ENCODE results near the gene DNAL1. TPM values are rescaled to one million over a fixed set of nuclear protein-coding genes. Genes with fewer than 3 reads are reported as not detected.

The DNAL1 gene
- total and polyA plus RNA-seq, 7 experiments from 2014 or later = 3.6 to 8.4 (median 5.3) TPM

GRCh38 chr14:73739899-73740617 lies 95.3 kb downstream of the DNAL1 start:
- H3K27me3 Mint-ChIP-seq = no peaks in the 10 kb centered on the region
- ChIA-PET CTCF (interaction anchor here (1.1 to 6.9 kb wide), 4 partner anchors 11 to 81 kb away, joined by 4 to 56 read pairs (median 21); a partner anchor contains a TSS), POLR2A (interaction anchor here (0.9 to 12.6 kb wide), 7 partner anchors 9 to 112 kb away, joined by 3 to 267 read pairs (median 4); partner anchors contain the start of genes PNMA1 and PTGR2)
- H3K36me3 ChIP-seq (ENCODE audit: control insufficient read depth in 2 of 3, insufficient read depth in 3 of 3, low read length in 3 of 3) = peaks cover under 1 to 43% (median 10%) of the 10 kb centered on the region in 3 experiments
- H3K9me3 ChIP-seq (ENCODE audit: control insufficient read depth in 2 of 3, low read length in 3 of 3) = no peaks in the 10 kb centered on the region
- DNase-seq = no peak
- peaks cover 39 to 59% (median 54%) of the 10 kb centered on the region in 7 donors for H3K4me1 Mint-ChIP-seq
- intact Hi-C loops (cut with micrococcal nuclease) = loop anchor here in 1 of 2 donors (5.0 kb wide), 1 partner anchor 87 kb away; no protein-coding TSS in a partner anchor
- H3K4me1 ChIP-seq (ENCODE audit: control insufficient read depth in 2 of 2, insufficient read depth in 2 of 2, low read length in 2 of 2) = peaks cover 52 to 55% of the 10 kb centered on the region in 2 donors
- H3K36me3 Mint-ChIP-seq = peaks cover 0 to 17% (median 8%) of the 10 kb centered on the region in 5 donors
- H3K9me3 Mint-ChIP-seq = no peaks in the 10 kb centered on the region
- H3K27ac Mint-ChIP-seq = peak overlapping the region; percentile 55 to 99 (median 93)
- no peak overlapping the region for H3K4me3 ChIP-seq (ENCODE audit: low read length)
- no peak for ATAC-seq
- H3K4me3 Mint-ChIP-seq = peak overlapping the region in 6 of 10 donors; percentile 9 to 95 (median 86)
- peak overlapping the region; percentile 72 for H3K27ac ChIP-seq (ENCODE audit: low read depth, low read length)
- no peaks in the 10 kb centered on the region for H3K27me3 ChIP-seq (ENCODE audit: control insufficient read depth in 2 of 2, insufficient read depth in 2 of 2, low read length in 2 of 2)

GRCh38 chr14:73740618-73741326 lies 96.0 kb downstream of the DNAL1 start:
- intact Hi-C loops (cut with micrococcal nuclease) = loop anchor here (1.0 to 5.0 kb wide), 4 partner anchors 12 to 87 kb away; a partner anchor contains a TSS
- ChIA-PET CTCF (interaction anchor here (0.7 to 6.9 kb wide), 7 partner anchors 9 to 233 kb away, joined by 3 to 56 read pairs (median 5); a partner anchor contains a TSS), POLR2A (interaction anchor here (0.7 to 12.6 kb wide), 12 partner anchors 9 to 250 kb away, joined by 3 to 267 read pairs (median 4); partner anchors contain the start of genes PNMA1, PTGR2 and RIOX1)
- peaks cover 43 to 67% (median 61%) of the 10 kb centered on the region in 7 donors for H3K4me1 Mint-ChIP-seq
- peak overlapping the region; percentile 77 to 99 (median 93) for H3K27ac Mint-ChIP-seq
- H3K27me3 Mint-ChIP-seq = no peaks in the 10 kb centered on the region
- peaks cover 0 to 13% (median 8%) of the 10 kb centered on the region in 5 donors for H3K36me3 Mint-ChIP-seq
- H3K36me3 ChIP-seq (ENCODE audit: control insufficient read depth in 2 of 3, insufficient read depth in 3 of 3, low read length in 3 of 3) = peaks cover 0 to 38% (median 10%) of the 10 kb centered on the region in 3 experiments
- peak overlapping the region; percentile 52 for H3K4me3 ChIP-seq (ENCODE audit: low read length)
- H3K4me1 ChIP-seq (ENCODE audit: control insufficient read depth in 2 of 2, insufficient read depth in 2 of 2, low read length in 2 of 2) = peaks cover 59 to 62% of the 10 kb centered on the region in 2 donors
- no peaks in the 10 kb centered on the region for H3K9me3 Mint-ChIP-seq
- ATAC-seq (no peak), DNase-seq (no peak)
- no peaks in the 10 kb centered on the region for H3K9me3 ChIP-seq (ENCODE audit: control insufficient read depth in 2 of 3, low read length in 3 of 3)
- no peaks in the 10 kb centered on the region for H3K27me3 ChIP-seq (ENCODE audit: control insufficient read depth in 2 of 2, insufficient read depth in 2 of 2, low read length in 2 of 2)
- peak overlapping the region; percentile 66 to 95 (median 88) for H3K4me3 Mint-ChIP-seq
- peak overlapping the region; percentile 72 for H3K27ac ChIP-seq (ENCODE audit: low read depth, low read length)

GRCh38 chr14:73741386-73741875 lies 96.6 kb downstream of the DNAL1 start:
- no peaks in the 10 kb centered on the region for H3K27me3 ChIP-seq (ENCODE audit: control insufficient read depth in 2 of 2, insufficient read depth in 2 of 2, low read length in 2 of 2)
- peak in 7 of 9 donors; percentile 54 to 75 (median 57) for DNase-seq
- intact Hi-C loops (cut with micrococcal nuclease) = loop anchor here (1.0 to 5.0 kb wide), 4 partner anchors 13 to 86 kb away; a partner anchor contains a TSS
- H3K4me1 ChIP-seq (ENCODE audit: control insufficient read depth in 2 of 2, insufficient read depth in 2 of 2, low read length in 2 of 2) = peaks cover 65 to 69% of the 10 kb centered on the region in 2 donors
- ATAC-seq = peak; percentile 78
- H3K36me3 ChIP-seq (ENCODE audit: control insufficient read depth in 2 of 3, insufficient read depth in 3 of 3, low read length in 3 of 3) = peaks cover 0 to 35% (median 10%) of the 10 kb centered on the region in 3 experiments
- no peaks in the 10 kb centered on the region for H3K9me3 ChIP-seq (ENCODE audit: control insufficient read depth in 2 of 3, low read length in 3 of 3)
- Mint-ChIP-seq H3K27ac (peak overlapping the region; percentile 77 to 99 (median 93)), H3K4me1 (peaks cover 43 to 71% (median 67%) of the 10 kb centered on the region in 7 donors), H3K9me3 (no peaks in the 10 kb centered on the region), H3K4me3 (peak overlapping the region; percentile 66 to 95 (median 88)), H3K27me3 (no peaks in the 10 kb centered on the region), H3K36me3 (peaks cover 0 to 12% (median 8%) of the 10 kb centered on the region in 5 donors)
- H3K4me3 ChIP-seq (ENCODE audit: low read length) = peak overlapping the region; percentile 52
- ChIA-PET CTCF (interaction anchor here (0.7 to 6.9 kb wide), 8 partner anchors 8 to 233 kb away, joined by 3 to 56 read pairs (median 4); a partner anchor contains a TSS), POLR2A (interaction anchor here (0.7 to 12.6 kb wide), 11 partner anchors 10 to 285 kb away, joined by 3 to 267 read pairs (median 4); partner anchors contain the start of genes PNMA1 and RIOX1)
- peak overlapping the region; percentile 72 for H3K27ac ChIP-seq (ENCODE audit: low read depth, low read length)

GRCh38 chr14:73741876-73742519 lies 97.2 kb downstream of the DNAL1 start:
- peak overlapping the region; percentile 66 to 95 (median 88) for H3K4me3 Mint-ChIP-seq
- ChIA-PET POLR2A (interaction anchor here (0.8 to 12.6 kb wide), 11 partner anchors 11 to 683 kb away, joined by 3 to 267 read pairs (median 4); partner anchors contain the start of gene RBM25), CTCF (interaction anchor here (0.7 to 6.9 kb wide), 6 partner anchors 8 to 47 kb away, joined by 3 to 56 read pairs (median 17); a partner anchor contains a TSS)
- Histone ChIP-seq H3K9me3 (ENCODE audit: control insufficient read depth in 2 of 3, low read length in 3 of 3) (no peaks in the 10 kb centered on the region), H3K27ac (ENCODE audit: low read depth, low read length) (peak overlapping the region; percentile 72), H3K27me3 (ENCODE audit: control insufficient read depth in 2 of 2, insufficient read depth in 2 of 2, low read length in 2 of 2) (no peaks in the 10 kb centered on the region), H3K4me3 (ENCODE audit: low read length) (peak overlapping the region; percentile 52), H3K4me1 (ENCODE audit: control insufficient read depth in 2 of 2, insufficient read depth in 2 of 2, low read length in 2 of 2) (peaks cover 71 to 74% of the 10 kb centered on the region in 2 donors), H3K36me3 (ENCODE audit: control insufficient read depth in 2 of 3, insufficient read depth in 3 of 3, low read length in 3 of 3) (peaks cover 0 to 29% (median 10%) of the 10 kb centered on the region in 3 experiments)
- ATAC-seq (peak; percentile 42), DNase-seq (peak in 4 of 9 donors; percentile 28 to 54 (median 32))
- peaks cover 45 to 74% (median 73%) of the 10 kb centered on the region in 7 donors for H3K4me1 Mint-ChIP-seq
- H3K36me3 Mint-ChIP-seq = peaks cover 0 to 10% (median 3%) of the 10 kb centered on the region in 5 donors
- H3K9me3 Mint-ChIP-seq = no peaks in the 10 kb centered on the region
- peak overlapping the region; percentile 77 to 99 (median 93) for H3K27ac Mint-ChIP-seq
- no peaks in the 10 kb centered on the region for H3K27me3 Mint-ChIP-seq
- intact Hi-C loops (cut with micrococcal nuclease) = loop anchor here (1.0 to 5.0 kb wide), 5 partner anchors 14 to 85 kb away; a partner anchor contains a TSS

GRCh38 chr14:73742520-73743238 lies 97.9 kb downstream of the DNAL1 start:
- intact Hi-C loops (cut with micrococcal nuclease) = loop anchor here (1.0 to 5.0 kb wide), 7 partner anchors 11 to 85 kb away; no protein-coding TSS in a partner anchor
- Mint-ChIP-seq H3K27ac (peak overlapping the region; percentile 77 to 99 (median 93)), H3K4me3 (peak overlapping the region; percentile 66 to 95 (median 88)), H3K4me1 (peaks cover 48 to 80% (median 77%) of the 10 kb centered on the region in 7 donors), H3K9me3 (no peaks in the 10 kb centered on the region), H3K27me3 (no peaks in the 10 kb centered on the region), H3K36me3 (peaks cover 0 to 8% (median 0%) of the 10 kb centered on the region in 5 donors)
- peaks cover 0 to 24% (median 8%) of the 10 kb centered on the region in 3 experiments for H3K36me3 ChIP-seq (ENCODE audit: control insufficient read depth in 2 of 3, insufficient read depth in 3 of 3, low read length in 3 of 3)
- H3K4me3 ChIP-seq (ENCODE audit: low read length) = peak overlapping the region; percentile 52
- POLR2A ChIA-PET = interaction anchor here (0.8 to 12.6 kb wide), 13 partner anchors 9 to 684 kb away, joined by 3 to 267 read pairs (median 4); partner anchors contain the start of gene RBM25
- no peak for ATAC-seq
- no peak for DNase-seq
- no peaks in the 10 kb centered on the region for H3K27me3 ChIP-seq (ENCODE audit: control insufficient read depth in 2 of 2, insufficient read depth in 2 of 2, low read length in 2 of 2)
- no peaks in the 10 kb centered on the region for H3K9me3 ChIP-seq (ENCODE audit: control insufficient read depth in 2 of 3, low read length in 3 of 3)
- peak overlapping the region; percentile 72 for H3K27ac ChIP-seq (ENCODE audit: low read depth, low read length)
- CTCF ChIA-PET = interaction anchor here (0.6 to 6.9 kb wide), 5 partner anchors 13 to 81 kb away, joined by 3 to 56 read pairs (median 29); a partner anchor contains a TSS
- H3K4me1 ChIP-seq (ENCODE audit: control insufficient read depth in 2 of 2, insufficient read depth in 2 of 2, low read length in 2 of 2) = peaks cover 78 to 80% of the 10 kb centered on the region in 2 donors

Measured in naive thymus-derived CD4-positive, alpha-beta T cell (primary cell).